Measurements from ENCODE around the gene USP17L25.
"Not testable (repeated sequence)": the region's sequence is repeated elsewhere in the genome, so short reads cannot be mapped to it uniquely, and the experiment has no call there.

The USP17L25 gene

GRCh38 chr4:9329611-9330010 is at the start of gene USP17L25:
TSS of gene USP17L25 (plus strand) at chr4:9329911. CDS start at chr4:9329911, 0 bp downstream.
- DNase-seq (ENCODE audit: low spot score), result not testable (repeated sequence)

- not testable (repeated sequence) for DNase-seq (ENCODE audit: low spot score)
Observed at GRCh38 chr4:9324191-9324590, 5.5 kb upstream of the USP17L25 start.

- not testable (repeated sequence) for DNase-seq (ENCODE audit: low spot score)
Observed at GRCh38 chr4:9324865-9325264, 4.8 kb upstream of the USP17L25 start, which contains the start of gene USP17L24. TSS of gene USP17L24 (plus strand) at chr4:9325165. CDS start at chr4:9325165, 0 bp downstream.

- DNase-seq (ENCODE audit: low spot score), result not testable (repeated sequence)
Observed at GRCh38 chr4:9334358-9334757, 4.6 kb downstream of the USP17L25 start, which contains the start of gene USP17L26. TSS of gene USP17L26 (plus strand) at chr4:9334658. CDS start at chr4:9334658, 0 bp downstream.

GRCh38 chr4:9339103-9339502 is 9.4 kb downstream of the USP17L25 start, which contains the start of gene USP17L5:
TSS of gene USP17L5 (plus strand) at chr4:9339403. CDS start at chr4:9339403, 0 bp downstream.
- DNase-seq (ENCODE audit: low spot score), result not testable (repeated sequence)

GRCh38 chr4:9343848-9344247 is 14.1 kb downstream of the USP17L25 start, which contains the start of gene USP17L27:
TSS of gene USP17L27 (plus strand) at chr4:9344148. CDS start at chr4:9344148, 0 bp downstream.
- not testable (repeated sequence) for DNase-seq (ENCODE audit: low spot score)

GRCh38 chr4:9348593-9348992 is 18.9 kb downstream of the USP17L25 start, which contains the start of gene USP17L28:
TSS of gene USP17L28 (plus strand) at chr4:9348893. CDS start at chr4:9348893, 0 bp downstream.
- DNase-seq (ENCODE audit: low spot score), result not testable (repeated sequence)

GRCh38 chr4:9350866-9351265 is 21.2 kb downstream of the USP17L25 start:
- not testable (repeated sequence) for DNase-seq (ENCODE audit: low spot score)

GRCh38 chr4:9353338-9353737 is 23.6 kb downstream of the USP17L25 start, which contains the start of gene USP17L29:
TSS of gene USP17L29 (plus strand) at chr4:9353638. CDS start at chr4:9353638, 0 bp downstream.
- not testable (repeated sequence) for DNase-seq (ENCODE audit: low spot score)

- not testable (repeated sequence) for DNase-seq (ENCODE audit: low spot score)
Observed at GRCh38 chr4:9362829-9363228, 33.1 kb downstream of the USP17L25 start, which contains the start of gene USP17L30. TSS of gene USP17L30 (plus strand) at chr4:9363129. CDS start at chr4:9363129, 0 bp downstream.

GRCh38 chr4:9379881-9380280 is 50.2 kb downstream of the USP17L25 start:
- not testable (repeated sequence) for DNase-seq (ENCODE audit: low spot score)

Data from hematopoietic multipotent progenitor cell treated with erythropoietin and hydrocortisone succinate and interleukin-3 and kit ligand, for 15 days (in vitro differentiated cells).